ENCODE data around the gene IQCC.

- TF ChIP-seq YY1 (IDR thresholded peaks at IDR 0.05; ENCODE audit: insufficient read depth, insufficient read length) (no peak), SUZ12 (IDR thresholded peaks at IDR 0.05; ENCODE audit: extremely low read depth, insufficient read depth, insufficient read length) (no peak)
These were observed 51.2 kb downstream of the IQCC start for GRCh38 chr1:32256473-32257226.
